ENCODE data around the gene PMVK. TPM values are rescaled to one million over a fixed set of nuclear protein-coding genes. Genes with fewer than 3 reads are reported as not detected.
A peak's percentile ranks its signal among the peaks of the same experiment; 100 is the strongest.

The PMVK gene
- total and polyA plus RNA-seq, 3 experiments from 2014 or later = 44.7 to 55.5 (median 45.2) TPM

DNA sequence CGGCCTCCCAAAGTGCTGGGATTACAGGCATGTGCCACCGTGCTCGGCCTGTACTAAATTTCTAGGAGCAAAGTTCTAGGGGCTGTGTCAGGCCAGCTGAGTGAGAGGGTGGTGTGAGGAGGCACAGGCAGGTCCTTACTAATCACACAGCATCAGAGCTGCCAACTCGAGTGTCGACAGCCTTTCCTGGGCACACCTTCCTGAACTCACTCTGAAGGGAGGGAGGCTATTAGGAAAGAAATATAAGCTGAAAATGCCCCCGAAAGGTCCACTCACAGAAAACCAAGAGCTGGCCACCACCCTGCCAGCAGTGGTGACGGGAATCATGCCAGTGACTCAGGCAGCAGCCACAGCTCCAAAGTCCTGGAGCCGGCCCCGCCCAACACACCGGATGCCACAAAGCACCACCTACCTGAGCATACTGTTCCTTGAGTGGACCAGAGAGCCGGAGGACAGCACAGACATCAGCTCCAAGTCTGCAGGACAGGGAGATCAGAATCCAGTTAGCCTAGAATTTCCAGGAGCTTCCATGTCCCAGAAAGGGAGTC is 4.5 kb downstream of the PMVK start:
- ChIA-PET POLR2A (interaction anchor here (0.6 kb wide), 2 partner anchors 10 to 64 kb away, joined by 3 to 8 read pairs; no protein-coding TSS in a partner anchor), CTCF (no interaction called here)
- Histone ChIP-seq H3K27me3 (ENCODE audit: insufficient read depth, low read length, poor library complexity, severe bottlenecking) (no peaks in the 10 kb centered on the region), H3K9me3 (ENCODE audit: low read length) (no peaks in the 10 kb centered on the region), H3K36me3 (ENCODE audit: insufficient read depth, low read length) (no peaks in the 10 kb centered on the region), H3K4me3 (ENCODE audit: low read length) (no peak overlapping the region), H3K4me1 (ENCODE audit: insufficient read depth, low read length) (peaks cover 15% of the 10 kb centered on the region), H3K27ac (ENCODE audit: low read depth, low read length) (no peak overlapping the region)
- Mint-ChIP-seq H3K36me3 (peaks cover 0 to 40% (median 9%) of the 10 kb centered on the region in 3 donors), H3K4me1 (peaks cover 21 to 26% (median 23%) of the 10 kb centered on the region in 3 donors), H3K9me3 (no peaks in the 10 kb centered on the region), H3K27me3 (no peaks in the 10 kb centered on the region), H3K4me3 (no peak overlapping the region), H3K27ac (peak overlapping the region in 1 of 8 donors; percentile 17)
- no peak for DNase-seq

DNA sequence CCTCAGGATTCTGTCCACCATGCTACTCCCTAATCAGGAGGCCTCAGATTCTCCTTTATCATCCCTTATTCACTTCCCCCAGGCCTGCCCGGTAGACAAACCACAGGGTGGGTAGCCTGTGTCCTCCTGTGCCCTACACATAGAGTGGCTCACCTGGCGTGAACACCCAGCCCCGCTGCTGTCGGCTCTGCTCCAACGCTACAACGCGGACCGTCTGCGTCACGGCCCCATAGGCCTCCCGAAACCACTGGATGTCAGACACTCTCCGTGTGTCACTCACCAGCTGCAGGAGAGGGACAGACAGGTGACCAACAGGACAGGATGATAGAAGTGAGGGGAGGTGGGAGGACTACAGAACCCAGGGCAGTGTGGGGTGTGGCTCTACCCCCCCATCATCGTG is 10.3 kb downstream of the PMVK start:
- CTCF ChIA-PET = interaction anchor here (1.4 kb wide), 2 partner anchors 10 to 92 kb away, joined by 3 to 5 read pairs; partner anchors contain the start of gene PMVK
- Mint-ChIP-seq H3K4me3 (no peak overlapping the region), H3K27me3 (no peaks in the 10 kb centered on the region), H3K9me3 (no peaks in the 10 kb centered on the region), H3K27ac (peak overlapping the region in 4 of 8 donors; percentile 67 to 90 (median 86)), H3K4me1 (peaks cover 0 to 14% (median 5%) of the 10 kb centered on the region in 3 donors), H3K36me3 (peaks cover 0 to 72% (median 17%) of the 10 kb centered on the region in 3 donors)
- no peaks in the 10 kb centered on the region for H3K27me3 ChIP-seq (ENCODE audit: insufficient read depth, low read length, poor library complexity, severe bottlenecking)
- no peak overlapping the region for H3K4me3 ChIP-seq (ENCODE audit: low read length)
- POLR2A ChIA-PET = no interaction called here
- H3K9me3 ChIP-seq (ENCODE audit: low read length) = no peaks in the 10 kb centered on the region
- H3K36me3 ChIP-seq (ENCODE audit: insufficient read depth, low read length) = peaks cover 6% of the 10 kb centered on the region
- H3K27ac ChIP-seq (ENCODE audit: low read depth, low read length) = no peak overlapping the region
- no peaks in the 10 kb centered on the region for H3K4me1 ChIP-seq (ENCODE audit: insufficient read depth, low read length)
- no peak for DNase-seq

DNA sequence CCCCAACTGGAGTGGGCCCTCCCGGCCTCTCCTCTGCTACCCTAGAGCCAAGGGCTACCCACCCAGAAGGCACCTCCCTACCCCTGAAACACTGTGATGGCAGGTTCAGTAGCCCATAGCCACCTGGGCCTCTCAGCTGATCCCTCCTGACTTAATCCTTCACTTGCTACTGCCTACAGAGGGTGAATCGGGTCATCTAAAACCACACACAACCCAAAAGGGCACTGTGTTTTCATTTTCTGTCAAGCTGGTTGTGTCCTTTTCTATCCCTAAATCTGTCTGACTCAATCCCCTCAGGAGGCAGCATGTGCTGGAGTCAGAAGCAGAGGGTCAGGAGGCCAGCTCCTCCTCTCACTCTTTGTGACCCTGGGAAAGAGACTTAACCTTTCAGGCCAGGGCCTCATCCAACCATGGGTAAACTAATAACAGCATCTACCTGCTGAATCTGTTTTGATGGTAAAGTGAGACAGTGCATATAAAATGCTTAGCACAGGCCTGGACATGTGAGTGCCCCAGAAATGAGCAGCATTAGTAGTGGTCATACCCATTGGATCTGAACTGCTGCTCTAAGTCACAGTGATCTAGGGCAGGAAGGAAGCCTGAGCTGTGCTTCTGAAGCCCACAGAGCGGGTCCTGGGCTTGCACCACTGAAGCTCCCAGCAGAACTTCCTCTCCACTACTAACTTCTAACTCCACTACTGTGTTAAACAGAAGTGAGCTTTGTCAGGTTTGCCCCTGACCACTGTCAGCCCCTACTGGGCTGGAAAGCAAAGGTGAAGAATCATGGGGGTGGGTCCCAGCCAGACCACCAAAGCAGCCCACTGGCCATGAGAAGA is 11.0 kb downstream of the PMVK start:
- H3K4me1 Mint-ChIP-seq = peaks cover 0 to 14% (median 5%) of the 10 kb centered on the region in 3 donors
- H3K4me3 ChIP-seq (ENCODE audit: low read length) = no peak overlapping the region
- H3K36me3 ChIP-seq (ENCODE audit: insufficient read depth, low read length) = peaks cover 6% of the 10 kb centered on the region
- H3K27ac ChIP-seq (ENCODE audit: low read depth, low read length) = no peak overlapping the region
- ChIA-PET CTCF (interaction anchor here (1.4 kb wide), 2 partner anchors 10 to 92 kb away, joined by 3 to 5 read pairs; partner anchors contain the start of gene PMVK), POLR2A (interaction anchor here (0.7 kb wide), 1 partner anchor 13 kb away, joined by 3 read pairs; no protein-coding TSS in a partner anchor)
- no peaks in the 10 kb centered on the region for H3K27me3 Mint-ChIP-seq
- DNase-seq = no peak
- H3K9me3 ChIP-seq (ENCODE audit: low read length) = no peaks in the 10 kb centered on the region
- no peak overlapping the region for H3K4me3 Mint-ChIP-seq
- H3K4me1 ChIP-seq (ENCODE audit: insufficient read depth, low read length) = no peaks in the 10 kb centered on the region
- no peaks in the 10 kb centered on the region for H3K27me3 ChIP-seq (ENCODE audit: insufficient read depth, low read length, poor library complexity, severe bottlenecking)
- H3K27ac Mint-ChIP-seq = peak overlapping the region in 7 of 8 donors; percentile 17 to 90 (median 82)
- peaks cover 0 to 70% (median 17%) of the 10 kb centered on the region in 3 donors for H3K36me3 Mint-ChIP-seq
- H3K9me3 Mint-ChIP-seq = no peaks in the 10 kb centered on the region

DNA sequence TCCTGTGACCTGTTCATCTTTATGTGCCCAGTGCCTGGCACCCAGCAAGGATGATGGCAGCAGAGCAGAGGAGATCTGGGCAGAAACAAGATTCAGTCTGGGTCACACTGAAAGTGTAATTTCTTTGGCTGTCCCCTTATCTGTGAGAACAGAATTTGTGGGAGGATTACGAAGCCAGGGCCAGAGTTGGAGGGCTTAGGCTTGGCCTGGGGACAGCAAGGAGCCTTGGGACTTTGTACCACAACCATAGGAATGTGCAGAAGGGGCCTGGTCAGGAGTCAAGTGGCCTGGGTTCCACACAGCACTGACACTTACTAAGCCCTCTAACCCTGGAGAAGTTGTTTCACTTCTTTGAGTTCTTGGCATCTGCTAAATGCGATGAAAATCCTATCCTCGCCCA is 12.8 kb downstream of the PMVK start:
- Mint-ChIP-seq H3K9me3 (no peaks in the 10 kb centered on the region), H3K27me3 (no peaks in the 10 kb centered on the region), H3K4me1 (peaks cover 0 to 14% (median 5%) of the 10 kb centered on the region in 3 donors), H3K27ac (peak overlapping the region in 2 of 8 donors; percentile 49 to 75), H3K4me3 (no peak overlapping the region), H3K36me3 (peaks cover 0 to 58% (median 17%) of the 10 kb centered on the region in 3 donors)
- H3K9me3 ChIP-seq (ENCODE audit: low read length) = no peaks in the 10 kb centered on the region
- no peaks in the 10 kb centered on the region for H3K27me3 ChIP-seq (ENCODE audit: insufficient read depth, low read length, poor library complexity, severe bottlenecking)
- ChIA-PET CTCF (interaction anchor here (0.9 kb wide), 1 partner anchor 120 kb away, joined by 3 read pairs; no protein-coding TSS in a partner anchor), POLR2A (no interaction called here)
- H3K4me1 ChIP-seq (ENCODE audit: insufficient read depth, low read length) = no peaks in the 10 kb centered on the region
- peaks cover 6% of the 10 kb centered on the region for H3K36me3 ChIP-seq (ENCODE audit: insufficient read depth, low read length)
- no peak overlapping the region for H3K4me3 ChIP-seq (ENCODE audit: low read length)
- H3K27ac ChIP-seq (ENCODE audit: low read depth, low read length) = no peak overlapping the region
- no peak for DNase-seq

DNA sequence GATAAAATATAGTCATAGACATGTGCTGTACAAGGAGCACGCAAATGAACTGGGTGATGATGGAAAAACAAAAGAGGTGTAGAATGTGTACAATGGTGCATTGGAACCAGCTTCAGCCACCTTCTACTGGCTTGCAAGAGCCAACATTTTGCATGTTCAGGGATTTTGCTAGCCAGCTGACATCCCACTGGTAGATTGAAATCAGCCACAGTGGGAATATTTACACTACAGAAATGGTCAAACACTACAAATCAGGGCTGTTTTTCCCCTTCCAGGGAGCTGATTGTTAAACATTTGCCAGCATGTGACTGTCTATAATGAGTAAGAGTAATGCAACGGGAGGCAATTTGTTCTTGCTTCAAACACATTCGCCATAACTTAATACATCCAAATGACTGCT is 23.2 kb downstream of the PMVK start:
- no peak overlapping the region for H3K27ac Mint-ChIP-seq
- no peak overlapping the region for H3K4me3 Mint-ChIP-seq
- Histone ChIP-seq H3K36me3 (ENCODE audit: insufficient read depth, low read length) (no peaks in the 10 kb centered on the region), H3K9me3 (ENCODE audit: low read length) (no peaks in the 10 kb centered on the region), H3K4me3 (ENCODE audit: low read length) (no peak overlapping the region), H3K4me1 (ENCODE audit: insufficient read depth, low read length) (no peaks in the 10 kb centered on the region), H3K27ac (ENCODE audit: low read depth, low read length) (no peak overlapping the region), H3K27me3 (ENCODE audit: insufficient read depth, low read length, poor library complexity, severe bottlenecking) (no peaks in the 10 kb centered on the region)
- peaks cover 4 to 7% (median 4%) of the 10 kb centered on the region in 3 donors for H3K36me3 Mint-ChIP-seq
- no peak for DNase-seq
- H3K4me1 Mint-ChIP-seq = no peaks in the 10 kb centered on the region
- POLR2A ChIA-PET = no interaction called here
- H3K9me3 Mint-ChIP-seq = no peaks in the 10 kb centered on the region
- CTCF ChIA-PET = no interaction called here
- H3K27me3 Mint-ChIP-seq = no peaks in the 10 kb centered on the region

DNA sequence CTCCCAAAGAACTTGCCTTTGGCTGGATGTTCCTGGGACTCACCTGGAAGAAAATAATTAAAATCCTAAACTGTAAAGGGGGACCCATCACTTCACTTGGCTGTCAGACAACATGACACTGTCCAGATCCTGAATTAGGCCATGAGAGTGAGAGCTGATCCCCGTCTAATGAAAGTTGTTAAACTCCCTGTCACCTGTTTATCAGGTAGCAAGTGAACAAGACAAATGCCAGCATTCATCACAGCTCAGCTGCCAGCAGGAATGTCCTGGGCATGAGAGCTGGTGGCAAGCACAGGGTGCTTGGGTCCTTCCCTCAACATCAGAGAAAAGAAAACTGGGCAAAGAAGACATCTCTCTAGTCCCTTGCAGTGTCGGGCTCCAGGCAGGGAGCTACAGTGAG is 23.8 kb downstream of the PMVK start:
- Mint-ChIP-seq H3K9me3 (no peaks in the 10 kb centered on the region), H3K4me1 (no peaks in the 10 kb centered on the region), H3K4me3 (no peak overlapping the region), H3K36me3 (peaks cover 4 to 7% (median 4%) of the 10 kb centered on the region in 3 donors), H3K27me3 (no peaks in the 10 kb centered on the region), H3K27ac (no peak overlapping the region)
- no peaks in the 10 kb centered on the region for H3K4me1 ChIP-seq (ENCODE audit: insufficient read depth, low read length)
- ChIA-PET CTCF (no interaction called here), POLR2A (interaction anchor here (0.5 kb wide), 1 partner anchor 13 kb away, joined by 3 read pairs; no protein-coding TSS in a partner anchor)
- no peak for DNase-seq
- H3K36me3 ChIP-seq (ENCODE audit: insufficient read depth, low read length) = no peaks in the 10 kb centered on the region
- H3K4me3 ChIP-seq (ENCODE audit: low read length) = no peak overlapping the region
- H3K9me3 ChIP-seq (ENCODE audit: low read length) = no peaks in the 10 kb centered on the region
- H3K27ac ChIP-seq (ENCODE audit: low read depth, low read length) = no peak overlapping the region
- H3K27me3 ChIP-seq (ENCODE audit: insufficient read depth, low read length, poor library complexity, severe bottlenecking) = no peaks in the 10 kb centered on the region

DNA sequence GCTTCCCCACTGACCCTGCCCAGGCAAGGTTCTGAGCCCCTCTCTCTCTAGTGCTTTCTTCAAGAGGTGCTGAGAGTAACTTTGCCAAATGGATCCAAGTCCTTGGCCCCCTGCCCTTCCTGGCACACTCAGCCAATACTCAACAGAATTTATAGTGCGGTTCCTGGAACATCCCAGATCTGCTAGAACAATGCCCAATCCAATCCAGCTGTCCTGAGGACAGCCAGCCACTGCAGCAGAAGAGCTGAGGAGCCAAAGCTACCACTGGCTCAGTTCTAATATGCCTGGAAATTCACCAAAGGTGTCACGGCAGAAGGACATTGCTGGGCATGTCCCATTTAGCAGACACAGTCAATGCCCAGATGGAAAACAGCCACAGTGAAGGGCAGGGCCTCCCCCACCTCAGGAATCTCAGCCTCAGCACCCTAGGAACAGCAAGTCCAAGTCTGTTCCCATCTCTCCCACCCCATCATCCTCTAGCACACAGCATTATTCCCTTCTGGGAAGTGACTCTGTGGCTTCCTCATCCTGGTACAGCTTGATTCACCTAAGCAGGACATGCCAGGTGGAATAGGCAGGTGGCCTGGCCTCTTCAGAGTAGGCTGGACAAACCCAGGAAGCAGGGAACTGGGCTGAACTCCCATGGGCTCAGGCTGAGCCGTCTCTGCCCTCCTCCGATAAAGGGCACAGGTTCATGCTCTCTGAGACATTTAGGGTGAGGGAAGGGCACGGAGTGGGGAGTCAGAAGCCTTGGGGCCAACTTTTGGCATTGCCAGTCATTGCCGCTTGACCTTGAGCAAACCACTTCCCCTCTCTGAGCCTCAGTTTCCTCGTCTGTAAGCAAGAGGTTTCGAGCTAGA is 24.6 kb downstream of the PMVK start:
- H3K9me3 Mint-ChIP-seq = no peaks in the 10 kb centered on the region
- CTCF ChIA-PET = no interaction called here
- H3K27me3 Mint-ChIP-seq = no peaks in the 10 kb centered on the region
- no peak overlapping the region for H3K4me3 Mint-ChIP-seq
- Histone ChIP-seq H3K4me3 (ENCODE audit: low read length) (no peak overlapping the region), H3K27me3 (ENCODE audit: insufficient read depth, low read length, poor library complexity, severe bottlenecking) (no peaks in the 10 kb centered on the region), H3K36me3 (ENCODE audit: insufficient read depth, low read length) (no peaks in the 10 kb centered on the region), H3K9me3 (ENCODE audit: low read length) (no peaks in the 10 kb centered on the region), H3K4me1 (ENCODE audit: insufficient read depth, low read length) (no peaks in the 10 kb centered on the region), H3K27ac (ENCODE audit: low read depth, low read length) (no peak overlapping the region)
- POLR2A ChIA-PET = interaction anchor here (0.5 kb wide), 1 partner anchor 14 kb away, joined by 3 read pairs; no protein-coding TSS in a partner anchor
- H3K4me1 Mint-ChIP-seq = no peaks in the 10 kb centered on the region
- DNase-seq = no peak
- H3K36me3 Mint-ChIP-seq = peaks cover 4 to 6% (median 4%) of the 10 kb centered on the region in 3 donors
- H3K27ac Mint-ChIP-seq = peak overlapping the region in 1 of 8 donors; percentile 29

Data from CD8-positive, alpha-beta memory T cell (primary cell).